ENCODE measurements around the gene NTN5.

GRCh38 chr19:48722196-48722708 lies 49.4 kb upstream of the NTN5 start:
- TF ChIP-seq CTCF (IDR thresholded peaks at IDR 0.05; ENCODE audit: insufficient read depth, low read depth, low read length): no peak
- no peak for TF ChIP-seq EZH2 (IDR thresholded peaks at IDR 0.05; ENCODE audit: insufficient read depth, low read length)
